Gastroesophageal sphincter (tissue), 4 donors: ENCODE results near the gene ANO4. TPM values are rescaled to one million over a fixed set of nuclear protein-coding genes. Genes with fewer than 3 reads are reported as not detected.
"Not testable (repeated sequence)": the region's sequence is repeated elsewhere in the genome, so short reads cannot be mapped to it uniquely, and the experiment has no call there.

Experiments used
- ATAC-seq: fragments of 150-250 bp; one replicate; pipeline ENCODE4 v1.9.1; 2016; ENCODE audit warnings: mild to moderate bottlenecking, moderate library complexity
- H3K27ac ChIP-seq, 4 donors: fragments of 200-600 bp; sonication (generic) in 3 of 4; 1 replicate in 3 of 4; 2 replicates in 1 of 4; pipeline ENCODE4 v1.5.1; 2016 to 2019
- H3K27me3 ChIP-seq: fragments of 200-600 bp; sonication (generic); one replicate; pipeline ENCODE4 v1.5.1; 2019
- H3K36me3 ChIP-seq, 2 donors: fragments of 200-600 bp; sonication (generic); one replicate each; pipeline ENCODE4 v1.5.1; 2019; ENCODE audit warnings: control low read depth in 1 of 2
- H3K4me1 ChIP-seq, 3 donors: fragments of 200-600 bp; sonication (generic); 1 replicate in 2 of 3; 2 replicates in 1 of 3; pipeline ENCODE4 v1.5.1; 2016 to 2019; ENCODE audit warnings: control low read depth in 2 of 3
- H3K4me3 ChIP-seq, 2 donors: fragments of 200-600 bp; sonication (generic); one replicate each; pipeline ENCODE4 v1.5.1; 2019; ENCODE audit warnings: mild to moderate bottlenecking in 1 of 2, moderate library complexity in 1 of 2
- H3K9me3 ChIP-seq, 3 donors: fragments of 200-600 bp; sonication (generic); one replicate each; pipeline ENCODE4 v1.5.1; 2017 to 2019; ENCODE audit warnings: control low read depth in 2 of 3
- CTCF ChIP-seq, 4 experiments: fragments of 200-600 bp in 2 of 4; fragments of 450-650 bp in 2 of 4; sonication (generic) in 1 of 4; IDR thresholded peaks; one replicate each; pipeline ENCODE4 v1.5.1; 2017 to 2019; ENCODE audit warnings: antibody characterized with exemption in 4 of 4, mild to moderate bottlenecking in 2 of 4, moderate library complexity in 2 of 4
- EP300 ChIP-seq: sonication (generic); formaldehyde crosslinking; IDR thresholded peaks from one replicate; pipeline ENCODE4 v1.6.1; 2017; ENCODE audit warnings: antibody characterized with exemption, mild to moderate bottlenecking
- POLR2A ChIP-seq, 2 donors: fragments of 450-650 bp; IDR thresholded peaks; one replicate each; pipeline ENCODE4 v1.6.1; 2017; ENCODE audit warnings: antibody characterized with exemption in 2 of 2, mild to moderate bottlenecking in 2 of 2, moderate library complexity in 1 of 2
- POLR2AphosphoS5 ChIP-seq: sonication (generic); formaldehyde crosslinking; IDR thresholded peaks from one replicate; pipeline ENCODE4 v1.6.1; 2017; ENCODE audit warnings: antibody characterized with exemption
- WGBS, 2 donors: methylation state at CpG; one replicate each; pipeline ENCODE4 v1.1.5; 2018; ENCODE audit warnings: low coverage in 1 of 2; 5-methylcytosine and 5-hydroxymethylcytosine counted together
- total RNA-seq, 4 donors: library from RNA; depleted of rRNA; stranded (reverse); fragments of >200 nt; gene quantifications; one replicate each; pipeline ENCODE4 v1.1.0, GENCODE V29; 2016

The ANO4 gene
- total RNA-seq, 4 donors from 2014 or later, result 0.08 to 0.30 (median 0.13) TPM; not detected in 1

- TF ChIP-seq POLR2A (IDR thresholded peaks at IDR 0.05) (no peak), POLR2AphosphoS5 (no peak), EP300 (no peak), CTCF (IDR thresholded peaks at IDR 0.05) (no peak)
- ATAC-seq, result no peak
- Histone ChIP-seq H3K4me1 (no peaks in the 10 kb centered on the region), H3K36me3 (no peaks in the 10 kb centered on the region), H3K27ac (no peak overlapping the region), H3K4me3 (no peak overlapping the region), H3K9me3 (no peaks in the 10 kb centered on the region), H3K27me3 (no peaks in the 10 kb centered on the region)
Observed at GRCh38 chr12:101051151-101051550, 256.6 kb downstream of the ANO4 start.

- peak; percentile 61 for ATAC-seq
- Histone ChIP-seq H3K36me3 (no peaks in the 10 kb centered on the region), H3K9me3 (no peaks in the 10 kb centered on the region), H3K4me3 (no peak overlapping the region), H3K4me1 (no peaks in the 10 kb centered on the region), H3K27me3 (no peaks in the 10 kb centered on the region), H3K27ac (no peak overlapping the region)
- peak; percentile 10 for TF ChIP-seq POLR2AphosphoS5
- TF ChIP-seq EP300, result no peak
- 13 to 27% methylated on average over 6 to 8 of the region's 8 CpGs for WGBS, 2 donors
Observed at GRCh38 chr12:101051901-101052550, 257.4 kb downstream of the ANO4 start.

- ATAC-seq, result no peak
- Histone ChIP-seq H3K27ac (no peak overlapping the region), H3K4me1 (no peaks in the 10 kb centered on the region), H3K4me3 (no peak overlapping the region), H3K36me3 (no peaks in the 10 kb centered on the region), H3K9me3 (no peaks in the 10 kb centered on the region), H3K27me3 (no peaks in the 10 kb centered on the region)
- no peak for TF ChIP-seq EP300
- TF ChIP-seq CTCF (IDR thresholded peaks at IDR 0.05), result no peak
- TF ChIP-seq POLR2A (IDR thresholded peaks at IDR 0.05), result no peak
- TF ChIP-seq POLR2AphosphoS5, result no peak
Observed at GRCh38 chr12:101053203-101053602, 258.6 kb downstream of the ANO4 start.

- Histone ChIP-seq H3K9me3 (no peaks in the 10 kb centered on the region), H3K4me3 (no peak overlapping the region), H3K36me3 (no peaks in the 10 kb centered on the region), H3K4me1 (no peaks in the 10 kb centered on the region), H3K27me3 (no peaks in the 10 kb centered on the region), H3K27ac (no peak overlapping the region)
- ATAC-seq, result no peak
- no peak for TF ChIP-seq EP300
Observed at GRCh38 chr12:101055940-101056339, 261.4 kb downstream of the ANO4 start.

- not testable (repeated sequence) for H3K27me3 ChIP-seq, H3K36me3 ChIP-seq, H3K27ac ChIP-seq, ATAC-seq, H3K4me1 ChIP-seq, H3K4me3 ChIP-seq
- H3K9me3 ChIP-seq, result peaks cover 0 to 13% (median 0%) of the 10 kb centered on the region in 3 donors
- no CpG with 5 or more reads among the region's 4 CpGs for WGBS, 2 donors
Observed at GRCh38 chr12:101062508-101062907, 267.9 kb downstream of the ANO4 start.

GRCh38 chr12:101064721-101065120 is 270.1 kb downstream of the ANO4 start:
- Histone ChIP-seq H3K4me3 (no peak overlapping the region), H3K27me3 (no peaks in the 10 kb centered on the region), H3K36me3 (no peaks in the 10 kb centered on the region), H3K27ac (no peak overlapping the region), H3K9me3 (peaks cover 0 to 13% (median 0%) of the 10 kb centered on the region in 3 donors), H3K4me1 (no peaks in the 10 kb centered on the region)
- no peak for ATAC-seq
- 79 to 84% methylated on average over 5 of the region's 5 CpGs for WGBS, 2 donors
- TF ChIP-seq POLR2AphosphoS5 (no peak), CTCF (IDR thresholded peaks at IDR 0.05) (no peak), POLR2A (IDR thresholded peaks at IDR 0.05) (no peak), EP300 (no peak)
